ENCODE data around the gene TAF11. TPM values are rescaled to one million over a fixed set of nuclear protein-coding genes. Genes with fewer than 3 reads are reported as not detected.

TAF11 gene
- total RNA-seq, 6 donors from 2014 or later: 15.4 to 35.6 (median 19.3) TPM

- H3K27me3 ChIP-seq: no peaks in the 10 kb centered on the region
- H3K4me1 ChIP-seq: peaks cover 0 to 6% (median 0%) of the 10 kb centered on the region in 4 donors
- peaks cover 8 to 51% (median 22%) of the 10 kb centered on the region in 4 donors for H3K36me3 ChIP-seq
- no peak overlapping the region for H3K4me3 ChIP-seq
- DNase-seq: no peak
- TF ChIP-seq EP300 (IDR thresholded peaks at IDR 0.05) (no peak), CTCF (IDR thresholded peaks at IDR 0.05) (no peak), POLR2AphosphoS5 (IDR thresholded peaks at IDR 0.05) (no peak), POLR2A (IDR thresholded peaks at IDR 0.05) (no peak)
- H3K9me3 ChIP-seq: no peaks in the 10 kb centered on the region
- H3K27ac ChIP-seq: no peak overlapping the region
- 100% methylated on average over 1 of the region's 1 CpG for WGBS, 2 donors
- no peak for ATAC-seq (ENCODE audit: low FRiP score in 2 of 2)
Observed at GRCh38 chr6:34832942-34833341, 54.9 kb downstream of the TAF11 start.

GRCh38 chr6:34829137-34829536, 58.7 kb downstream of the TAF11 start:
- TF ChIP-seq POLR2A (IDR thresholded peaks at IDR 0.05): no peak
- no peak for TF ChIP-seq CTCF (IDR thresholded peaks at IDR 0.05)
- no peak for TF ChIP-seq EP300 (IDR thresholded peaks at IDR 0.05)
- TF ChIP-seq POLR2AphosphoS5 (IDR thresholded peaks at IDR 0.05): no peak
- DNase-seq (no peak), ATAC-seq (ENCODE audit: low FRiP score in 2 of 2) (no peak)
- no peaks in the 10 kb centered on the region for H3K4me1 ChIP-seq
- H3K4me3 ChIP-seq: no peak overlapping the region
- H3K27ac ChIP-seq: no peak overlapping the region
- no peaks in the 10 kb centered on the region for H3K9me3 ChIP-seq
- H3K27me3 ChIP-seq: no peaks in the 10 kb centered on the region
- peaks cover 2 to 67% (median 28%) of the 10 kb centered on the region in 4 donors for H3K36me3 ChIP-seq
- 91 to 99% methylated on average over 2 of the region's 2 CpGs for WGBS, 2 donors

Other genes with a start within 250 kb of the TAF11 start
- gene ILRUN, start 191.3 kb downstream of the TAF11 start, total RNA-seq: 100 to 1,000 TPM in 2 of 6 donors, 10 to 100 TPM in 4; 50.3 to 111 (median 93.6) TPM
- 10 to 100 TPM; 19.9 to 76.0 (median 43.8) TPM for gene SNRPC, start 130.5 kb downstream of the TAF11 start, total RNA-seq
- 10 to 100 TPM; 10.5 to 23.0 (median 17.9) TPM for gene BLTP3A, start 96.0 kb downstream of the TAF11 start, total RNA-seq
- 10 to 100 TPM; 47.2 to 85.3 (median 53.5) TPM for gene ANKS1A, start 1.2 kb upstream of the TAF11 start, total RNA-seq

Measured in upper lobe of left lung (tissue), 6 donors.